Measurements from ENCODE around the gene DAB1.

Gene DAB1

DNA sequence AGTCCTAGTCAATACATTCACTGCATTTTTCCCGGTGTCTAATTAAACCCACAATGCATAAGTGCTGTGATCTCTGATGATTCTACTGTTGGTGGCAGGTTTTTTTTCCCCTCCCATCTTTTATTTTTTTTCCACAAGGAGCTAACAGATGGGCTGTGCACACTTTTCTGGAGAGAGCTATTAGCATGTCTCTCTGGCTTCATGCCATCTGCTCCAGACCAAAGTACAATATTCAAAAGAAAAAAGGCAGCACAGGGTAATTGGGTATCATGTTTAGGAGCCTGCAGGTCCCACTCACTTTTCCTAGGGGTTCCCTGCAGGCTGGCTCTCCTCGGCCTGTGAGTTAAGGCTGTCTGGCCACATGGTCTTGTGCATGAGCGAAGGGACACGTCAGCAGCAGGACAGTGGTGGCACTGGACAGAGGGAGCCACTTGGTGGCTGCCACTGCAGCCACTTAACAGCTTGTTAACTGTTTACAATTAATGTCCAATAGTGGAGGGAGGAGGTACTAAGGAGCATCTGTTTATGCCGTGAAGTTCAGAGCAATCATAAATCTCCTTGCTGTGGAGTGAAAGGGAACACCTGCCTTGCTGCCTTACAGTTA lies 404.5 kb downstream of the DAB1 start:
- H3K4me1 ChIP-seq (ENCODE audit: insufficient read depth, low read length) = peaks cover 7% of the 10 kb centered on the region; the same call in 1 of the 2 replicates
- no peak overlapping the region for H3K4me3 ChIP-seq (ENCODE audit: low read length)
- H3K27ac ChIP-seq (ENCODE audit: low read depth, low read length) = no peak overlapping the region
- no peaks in the 10 kb centered on the region for H3K27me3 ChIP-seq (ENCODE audit: insufficient read depth, low read length)
- no peak overlapping the region for H3K9ac ChIP-seq (ENCODE audit: low read depth, low read length)
- H3K9me3 ChIP-seq (ENCODE audit: insufficient read depth, low read depth, low read length) = no peaks in the 10 kb centered on the region
- 85% methylated on average over 5 of the region's 5 CpGs for WGBS
- H3K36me3 ChIP-seq (ENCODE audit: insufficient read depth, low read length) = no peaks in the 10 kb centered on the region

DNA sequence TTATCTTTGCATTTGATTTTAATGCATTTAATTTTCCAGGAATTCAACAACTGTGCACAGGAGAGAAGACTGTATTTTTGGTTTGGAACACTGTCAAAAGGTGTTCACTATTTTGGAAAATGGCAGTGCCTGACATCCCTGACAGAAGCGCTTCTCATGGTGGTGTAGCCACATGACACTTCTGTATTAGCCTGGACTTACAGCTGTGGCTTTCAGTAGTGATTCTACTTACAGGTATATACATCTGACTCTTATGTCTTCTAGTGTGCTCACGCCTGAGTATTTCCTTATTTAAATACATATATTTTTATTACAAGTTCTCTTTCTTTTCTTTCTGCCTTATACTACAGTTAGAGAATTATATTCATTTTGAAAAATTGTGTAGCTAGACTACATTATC lies 405.7 kb downstream of the DAB1 start:
- no peak overlapping the region for H3K4me3 ChIP-seq (ENCODE audit: low read length)
- no peaks in the 10 kb centered on the region for H3K36me3 ChIP-seq (ENCODE audit: insufficient read depth, low read length)
- WGBS = 92% methylated on average over 1 of the region's 2 CpGs
- H3K27me3 ChIP-seq (ENCODE audit: insufficient read depth, low read length) = no peaks in the 10 kb centered on the region
- H3K9ac ChIP-seq (ENCODE audit: low read depth, low read length) = no peak overlapping the region
- H3K4me1 ChIP-seq (ENCODE audit: insufficient read depth, low read length) = peaks cover 7% of the 10 kb centered on the region; the same call in 1 of the 2 replicates
- no peaks in the 10 kb centered on the region for H3K9me3 ChIP-seq (ENCODE audit: insufficient read depth, low read depth, low read length)
- no peak overlapping the region for H3K27ac ChIP-seq (ENCODE audit: low read depth, low read length)

DNA sequence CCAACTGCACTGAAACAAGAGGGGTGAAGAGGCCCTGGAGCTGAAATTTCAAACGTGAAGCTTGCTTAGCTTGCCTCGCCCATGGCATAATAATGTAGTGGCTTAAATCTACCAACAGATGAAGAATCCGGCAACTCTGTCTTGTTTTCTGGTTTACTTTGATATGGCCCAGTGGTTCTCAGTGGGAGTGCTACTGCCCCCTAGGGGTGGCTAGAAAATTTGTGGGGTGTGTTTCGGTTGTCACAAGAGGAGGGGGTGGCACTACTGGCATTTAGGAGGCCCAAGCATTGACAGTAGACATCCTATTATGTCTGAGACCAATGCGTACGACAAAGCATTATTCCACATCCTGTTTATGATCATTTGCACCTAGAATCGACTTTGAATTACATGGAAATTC lies 406.1 kb downstream of the DAB1 start:
- no peaks in the 10 kb centered on the region for H3K27me3 ChIP-seq (ENCODE audit: insufficient read depth, low read length)
- WGBS = 89% methylated on average over 7 of the region's 7 CpGs
- no peak overlapping the region for H3K4me3 ChIP-seq (ENCODE audit: low read length)
- H3K4me1 ChIP-seq (ENCODE audit: insufficient read depth, low read length) = peaks cover 7% of the 10 kb centered on the region; the same call in 1 of the 2 replicates
- H3K36me3 ChIP-seq (ENCODE audit: insufficient read depth, low read length) = no peaks in the 10 kb centered on the region
- H3K9ac ChIP-seq (ENCODE audit: low read depth, low read length) = no peak overlapping the region
- no peak overlapping the region for H3K27ac ChIP-seq (ENCODE audit: low read depth, low read length)
- H3K9me3 ChIP-seq (ENCODE audit: insufficient read depth, low read depth, low read length) = no peaks in the 10 kb centered on the region

DNA sequence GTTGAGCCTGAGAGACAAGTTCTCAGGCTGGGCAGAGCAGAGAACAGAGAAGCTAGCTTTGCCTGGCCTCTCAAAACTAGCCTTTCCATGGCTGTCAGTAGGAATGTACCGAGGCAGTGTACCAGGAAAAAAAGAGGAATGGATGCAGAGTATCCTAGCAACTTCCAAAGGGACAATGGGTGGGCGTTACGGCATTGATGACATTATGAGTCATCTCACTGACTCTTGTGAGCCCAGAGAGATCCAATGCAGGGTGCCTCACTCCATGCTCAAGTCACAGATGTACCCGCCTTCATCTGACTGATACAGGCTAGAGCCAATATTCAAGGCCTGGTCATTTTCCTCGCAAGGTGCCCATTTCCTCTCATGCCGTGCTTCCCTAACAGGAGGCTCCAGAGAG lies 406.7 kb downstream of the DAB1 start:
- Histone ChIP-seq H3K4me3 (ENCODE audit: low read length) (no peak overlapping the region), H3K9ac (ENCODE audit: low read depth, low read length) (no peak overlapping the region), H3K36me3 (ENCODE audit: insufficient read depth, low read length) (no peaks in the 10 kb centered on the region), H3K27me3 (ENCODE audit: insufficient read depth, low read length) (no peaks in the 10 kb centered on the region), H3K27ac (ENCODE audit: low read depth, low read length) (no peak overlapping the region), H3K4me1 (ENCODE audit: insufficient read depth, low read length) (peaks cover 7% of the 10 kb centered on the region; the same call in 1 of the 2 replicates), H3K9me3 (ENCODE audit: insufficient read depth, low read depth, low read length) (no peaks in the 10 kb centered on the region)
- 84% methylated on average over 6 of the region's 6 CpGs for WGBS

DNA sequence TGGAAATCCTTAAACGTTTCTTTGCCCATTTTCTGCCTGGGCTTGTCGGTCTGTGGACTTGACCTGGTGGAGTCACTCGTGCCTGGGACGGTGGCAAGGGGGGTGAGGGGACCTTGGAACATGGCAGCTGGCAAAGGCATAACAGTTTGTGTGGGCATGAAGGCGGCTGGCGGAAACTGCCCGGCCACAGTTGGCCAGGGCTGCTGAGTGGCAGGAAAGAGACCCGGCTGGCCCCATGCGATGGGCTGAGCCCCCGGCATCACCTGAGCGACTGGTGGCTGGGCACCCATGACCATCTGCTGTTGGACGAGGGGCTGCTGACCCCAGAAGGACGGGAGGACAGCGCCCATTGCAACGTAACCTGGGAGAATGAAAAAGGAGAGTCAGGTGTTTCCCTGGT lies 408.8 kb downstream of the DAB1 start:
- H3K4me1 ChIP-seq (ENCODE audit: insufficient read depth, low read length) = peaks cover 7% of the 10 kb centered on the region; the same call in 1 of the 2 replicates
- H3K9ac ChIP-seq (ENCODE audit: low read depth, low read length) = no peak overlapping the region
- H3K9me3 ChIP-seq (ENCODE audit: insufficient read depth, low read depth, low read length) = no peaks in the 10 kb centered on the region
- no peaks in the 10 kb centered on the region for H3K36me3 ChIP-seq (ENCODE audit: insufficient read depth, low read length)
- H3K27me3 ChIP-seq (ENCODE audit: insufficient read depth, low read length) = no peaks in the 10 kb centered on the region
- H3K27ac ChIP-seq (ENCODE audit: low read depth, low read length) = no peak overlapping the region
- no peak overlapping the region for H3K4me3 ChIP-seq (ENCODE audit: low read length)
- 94% methylated on average over 15 of the region's 15 CpGs for WGBS

DNA sequence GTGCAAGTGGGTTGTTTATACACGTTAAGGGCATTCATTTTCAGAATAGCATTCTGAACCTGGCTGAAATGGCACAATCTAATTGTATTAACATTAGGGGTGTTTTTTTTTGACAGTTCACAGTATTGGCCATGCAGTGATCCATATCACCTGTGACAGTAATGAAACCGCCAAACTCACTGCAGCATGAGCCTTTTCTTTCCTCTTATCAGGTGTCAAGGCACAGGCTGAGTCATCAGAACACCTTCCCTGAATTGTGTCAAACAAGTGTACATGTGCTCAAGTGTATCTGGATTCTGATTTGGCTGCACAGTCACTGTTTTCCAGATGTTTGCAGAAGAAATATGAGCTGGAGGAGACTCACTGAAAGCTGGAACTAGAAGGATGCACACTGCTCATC lies 410.3 kb downstream of the DAB1 start:
- Histone ChIP-seq H3K27me3 (ENCODE audit: insufficient read depth, low read length) (no peaks in the 10 kb centered on the region), H3K9ac (ENCODE audit: low read depth, low read length) (no peak overlapping the region), H3K4me1 (ENCODE audit: insufficient read depth, low read length) (peaks cover 7% of the 10 kb centered on the region; the same call in 1 of the 2 replicates), H3K27ac (ENCODE audit: low read depth, low read length) (no peak overlapping the region), H3K4me3 (ENCODE audit: low read length) (no peak overlapping the region), H3K36me3 (ENCODE audit: insufficient read depth, low read length) (no peaks in the 10 kb centered on the region), H3K9me3 (ENCODE audit: insufficient read depth, low read depth, low read length) (no peaks in the 10 kb centered on the region)
- 91% methylated on average over 2 of the region's 2 CpGs for WGBS

DNA sequence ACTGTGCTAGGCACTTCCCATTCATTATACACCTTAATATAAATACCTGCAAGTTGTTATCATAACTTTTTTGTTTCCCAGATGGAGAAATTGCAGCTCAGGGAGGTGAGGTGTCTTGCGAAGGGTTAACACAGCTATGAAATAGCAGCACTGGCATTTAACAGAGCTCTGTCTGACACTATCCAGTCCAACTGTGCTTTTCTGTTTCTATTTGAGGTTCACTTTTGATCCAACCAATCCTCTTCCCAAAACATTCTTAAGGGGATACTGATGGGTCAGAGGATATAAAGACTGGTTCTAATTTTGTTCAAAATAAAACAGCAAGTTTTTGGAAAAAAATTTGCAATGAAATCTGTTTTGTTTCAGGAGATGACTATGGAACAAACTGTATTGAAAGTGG lies 411.5 kb downstream of the DAB1 start:
- Histone ChIP-seq H3K9ac (ENCODE audit: low read depth, low read length) (no peak overlapping the region), H3K36me3 (ENCODE audit: insufficient read depth, low read length) (no peaks in the 10 kb centered on the region), H3K27me3 (ENCODE audit: insufficient read depth, low read length) (no peaks in the 10 kb centered on the region), H3K4me3 (ENCODE audit: low read length) (no peak overlapping the region), H3K4me1 (ENCODE audit: insufficient read depth, low read length) (peaks cover 4% of the 10 kb centered on the region; the same call in 1 of the 2 replicates), H3K27ac (ENCODE audit: low read depth, low read length) (no peak overlapping the region), H3K9me3 (ENCODE audit: insufficient read depth, low read depth, low read length) (no peaks in the 10 kb centered on the region)
- WGBS = 100% methylated on average over 1 of the region's 1 CpG

DNA sequence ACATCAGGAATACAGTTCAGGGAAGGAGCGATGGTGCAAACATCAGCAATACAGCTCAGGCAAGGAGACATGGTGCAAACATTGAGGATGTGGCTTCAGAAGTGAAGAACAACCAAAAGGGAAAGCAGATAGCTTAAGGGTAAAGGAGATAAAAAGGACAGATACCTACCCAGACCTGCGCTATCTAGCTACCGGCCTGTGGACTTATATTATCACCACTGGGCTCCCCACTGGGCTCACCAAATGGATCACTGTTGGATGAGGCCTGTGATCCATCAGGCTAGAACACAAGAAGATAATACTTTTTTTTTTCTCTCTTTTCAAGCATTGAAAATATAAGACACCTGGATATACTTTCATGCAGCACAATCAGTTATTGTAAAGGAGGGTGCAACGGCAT lies 413.3 kb downstream of the DAB1 start:
- no peak overlapping the region for H3K9ac ChIP-seq (ENCODE audit: low read depth, low read length)
- no peaks in the 10 kb centered on the region for H3K9me3 ChIP-seq (ENCODE audit: insufficient read depth, low read depth, low read length)
- H3K36me3 ChIP-seq (ENCODE audit: insufficient read depth, low read length) = no peaks in the 10 kb centered on the region
- H3K4me3 ChIP-seq (ENCODE audit: low read length) = no peak overlapping the region
- H3K27me3 ChIP-seq (ENCODE audit: insufficient read depth, low read length) = no peaks in the 10 kb centered on the region
- H3K27ac ChIP-seq (ENCODE audit: low read depth, low read length) = no peak overlapping the region
- WGBS = 88% methylated on average over 4 of the region's 4 CpGs
- no peaks in the 10 kb centered on the region for H3K4me1 ChIP-seq (ENCODE audit: insufficient read depth, low read length)

DNA sequence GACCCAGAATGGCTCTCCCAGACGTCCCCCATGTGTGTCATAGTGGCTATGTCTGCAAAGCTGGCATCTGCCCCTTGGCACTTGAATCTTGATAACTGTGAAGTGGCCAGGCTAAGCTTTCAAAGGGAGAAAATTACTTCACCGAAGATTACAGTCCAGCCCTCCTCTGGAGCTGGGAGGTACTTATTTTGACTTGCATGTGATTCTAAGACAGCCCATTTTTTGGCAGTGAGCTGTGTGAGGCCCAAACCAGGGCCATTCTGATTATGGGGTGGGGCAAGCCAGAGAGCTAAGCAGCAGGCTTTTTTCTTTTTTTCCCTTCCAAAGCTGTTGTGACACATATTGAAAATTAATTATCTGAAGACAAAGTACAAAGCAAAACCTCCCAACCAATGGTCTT lies 415.9 kb downstream of the DAB1 start:
- WGBS = 94% methylated on average over 2 of the region's 2 CpGs
- no peaks in the 10 kb centered on the region for H3K9me3 ChIP-seq (ENCODE audit: insufficient read depth, low read depth, low read length)
- no peaks in the 10 kb centered on the region for H3K36me3 ChIP-seq (ENCODE audit: insufficient read depth, low read length)
- no peak overlapping the region for H3K9ac ChIP-seq (ENCODE audit: low read depth, low read length)
- no peak overlapping the region for H3K27ac ChIP-seq (ENCODE audit: low read depth, low read length)
- H3K4me3 ChIP-seq (ENCODE audit: low read length) = no peak overlapping the region
- no peaks in the 10 kb centered on the region for H3K4me1 ChIP-seq (ENCODE audit: insufficient read depth, low read length)
- no peaks in the 10 kb centered on the region for H3K27me3 ChIP-seq (ENCODE audit: insufficient read depth, low read length)

DNA sequence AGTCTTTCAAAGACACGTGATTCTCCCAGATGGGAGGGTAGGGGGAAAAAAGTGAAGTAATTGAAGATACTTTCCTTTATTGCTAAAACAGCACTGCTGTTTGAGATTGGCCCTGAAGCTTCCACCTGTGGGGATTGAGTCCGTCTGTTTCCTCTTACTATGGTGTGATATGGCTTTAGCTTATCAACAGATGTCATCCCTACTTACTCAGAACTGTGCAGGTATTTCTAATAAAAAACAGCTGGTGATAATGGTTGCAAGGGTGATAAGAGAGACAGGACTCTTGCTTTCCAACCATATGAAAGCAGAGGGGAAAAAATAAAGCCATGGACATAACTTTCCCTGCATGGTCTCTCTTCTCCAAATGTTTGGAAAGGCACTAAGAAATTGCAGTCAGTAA lies 416.4 kb downstream of the DAB1 start:
- no peak overlapping the region for H3K27ac ChIP-seq (ENCODE audit: low read depth, low read length)
- no peaks in the 10 kb centered on the region for H3K36me3 ChIP-seq (ENCODE audit: insufficient read depth, low read length)
- no peak overlapping the region for H3K9ac ChIP-seq (ENCODE audit: low read depth, low read length)
- no peaks in the 10 kb centered on the region for H3K27me3 ChIP-seq (ENCODE audit: insufficient read depth, low read length)
- H3K4me1 ChIP-seq (ENCODE audit: insufficient read depth, low read length) = no peaks in the 10 kb centered on the region
- 96% methylated on average over 2 of the region's 2 CpGs for WGBS
- H3K4me3 ChIP-seq (ENCODE audit: low read length) = no peak overlapping the region
- H3K9me3 ChIP-seq (ENCODE audit: insufficient read depth, low read depth, low read length) = no peaks in the 10 kb centered on the region

DNA sequence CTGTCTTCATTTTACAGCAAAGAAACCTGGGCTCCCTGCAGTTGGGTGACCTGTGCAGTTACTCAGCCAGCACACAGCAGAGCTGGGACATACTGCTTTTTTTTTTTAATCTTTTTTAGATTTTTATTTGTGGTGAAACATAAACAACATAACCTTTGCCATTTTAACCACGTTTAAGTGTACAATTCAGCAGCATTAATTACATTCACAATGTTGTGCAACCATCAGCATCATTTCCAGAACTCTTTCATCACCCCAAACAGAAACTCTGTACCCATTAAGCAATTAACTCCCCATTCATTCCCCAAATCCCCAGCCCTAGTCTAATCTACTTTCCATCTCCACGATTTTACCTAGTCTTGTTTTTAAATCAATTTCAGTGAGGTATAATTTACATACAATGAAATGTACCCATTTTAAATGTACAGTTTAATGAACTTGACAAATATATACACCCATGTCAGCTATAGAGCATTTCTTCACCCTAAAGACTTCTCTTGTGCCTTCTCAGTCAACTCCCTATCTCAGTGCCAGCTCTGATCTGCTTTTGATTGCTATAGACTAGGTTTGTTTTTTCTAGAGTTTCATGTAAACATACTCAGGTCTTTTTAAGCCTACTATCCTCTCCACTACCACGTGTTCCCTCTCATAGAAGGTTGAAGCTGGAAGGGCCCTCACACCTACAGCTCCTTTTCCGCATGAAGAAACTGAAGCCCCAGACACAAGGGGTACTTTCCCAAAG lies 420.3 kb downstream of the DAB1 start:
- H3K9ac ChIP-seq (ENCODE audit: low read depth, low read length) = no peak overlapping the region
- H3K27me3 ChIP-seq (ENCODE audit: insufficient read depth, low read length) = no peaks in the 10 kb centered on the region
- H3K27ac ChIP-seq (ENCODE audit: low read depth, low read length) = no peak overlapping the region
- no peaks in the 10 kb centered on the region for H3K4me1 ChIP-seq (ENCODE audit: insufficient read depth, low read length)
- WGBS = 88% methylated on average over 3 of the region's 4 CpGs
- no peak overlapping the region for H3K4me3 ChIP-seq (ENCODE audit: low read length)
- H3K36me3 ChIP-seq (ENCODE audit: insufficient read depth, low read length) = no peaks in the 10 kb centered on the region
- no peaks in the 10 kb centered on the region for H3K9me3 ChIP-seq (ENCODE audit: insufficient read depth, low read depth, low read length)

All from HUES64 (cell line).